HL-60 (cell line): ENCODE data around the gene PDGFD.

Experiments used
- DNase-seq, 2 experiments: peaks; one replicate each; pipeline ENCODE4 v3.0.0-alpha.2; 2010 to 2020; ENCODE audit warnings: low read depth in 1 of 2, low spot score in 1 of 2
- H3K27ac ChIP-seq: fragments of 250-450 bp; sonication (Bioruptor Pico); replicated peaks from 2 replicates; pipeline ENCODE4 v1.5.1; 2020; ENCODE audit warnings: mild to moderate bottlenecking, moderate library complexity
- H3K27me3 ChIP-seq: fragments of 250-450 bp; sonication (Bioruptor Pico); 2 replicates; pipeline ENCODE4 v1.5.1; 2021; ENCODE audit warnings: mild to moderate bottlenecking, moderate library complexity; ENCODE audit not compliant: insufficient read depth, poor library complexity, severe bottlenecking
- H3K4me3 ChIP-seq: replicated peaks from 2 replicates; pipeline ENCODE4 v1.5.1; 2011; ENCODE audit warnings: mild to moderate bottlenecking, control low read depth, low read length; ENCODE audit not compliant: insufficient read depth
- CTCF ChIP-seq: IDR thresholded peaks from one replicate; pipeline ENCODE4 v1.5.1; 2011; ENCODE audit warnings: low read length, control low read depth, inconsistent platforms; ENCODE audit not compliant: insufficient read depth
- GABPA ChIP-seq: IDR thresholded peaks from 2 replicates; pipeline ENCODE4 v1.6.1; 2012; ENCODE audit warnings: low read depth
- POLR2AphosphoS5 ChIP-seq: IDR thresholded peaks from 2 replicates; pipeline ENCODE4 v1.6.1; 2012; ENCODE audit warnings: low read depth
- REST ChIP-seq: IDR thresholded peaks from 2 replicates; pipeline ENCODE4 v1.6.1; 2012; ENCODE audit warnings: low read depth; ENCODE audit not compliant: insufficient replicate concordance
- SPI1 ChIP-seq: IDR thresholded peaks from 2 replicates; pipeline ENCODE4 v1.6.1; 2012; ENCODE audit warnings: low read depth, mild to moderate bottlenecking, borderline replicate concordance

PDGFD gene

GRCh38 chr11:103997082-103997481 lies 166.9 kb downstream of the PDGFD start:
- Histone ChIP-seq H3K27ac (no peak overlapping the region), H3K27me3 (no peaks in the 10 kb centered on the region), H3K4me3 (no peak overlapping the region)
- DNase-seq = no peak
- TF ChIP-seq GABPA (no peak), POLR2AphosphoS5 (no peak), REST (no peak), SPI1 (no peak), CTCF (no peak)

GRCh38 chr11:103995896-103996295 lies 168.1 kb downstream of the PDGFD start:
- no peak for DNase-seq
- Histone ChIP-seq H3K27me3 (no peaks in the 10 kb centered on the region), H3K27ac (no peak overlapping the region), H3K4me3 (no peak overlapping the region)
- TF ChIP-seq SPI1 (no peak), CTCF (no peak), POLR2AphosphoS5 (no peak), GABPA (no peak), REST (no peak)

- no peak overlapping the region for H3K4me3 ChIP-seq
- no peak for DNase-seq
- no peak overlapping the region for H3K27ac ChIP-seq
- TF ChIP-seq CTCF = no peak
- no peak for TF ChIP-seq REST
- no peak for TF ChIP-seq POLR2AphosphoS5
- TF ChIP-seq GABPA = no peak
- TF ChIP-seq SPI1 = no peak
- H3K27me3 ChIP-seq = no peaks in the 10 kb centered on the region
Measured at GRCh38 chr11:103994518-103994917, 169.4 kb downstream of the PDGFD start.
